Temporal lobe (tissue), 2 donors: ENCODE measurements around the gene PRPF40B. TPM values are rescaled to one million over a fixed set of nuclear protein-coding genes. Genes with fewer than 3 reads are reported as not detected.

Experiments used
- small RNA-seq: library from RNA; depleted of rRNA; stranded (forward); fragments of <200 nt; gene quantifications from one replicate; pipeline ENCODE3, GENCODE V24; 2014; ENCODE audit warnings: low replicate concordance
- total RNA-seq: library from RNA; depleted of rRNA; stranded (reverse); fragments of >200 nt; gene quantifications from one replicate; pipeline ENCODE4 v1.2.3, GENCODE V29; 2014

The PRPF40B gene
- total RNA-seq, 1 donor from 2014 or later = 13.8 TPM

Small RNA genes lying within 50 kb of the gene (small RNA-seq; reads per million reads assigned to genes)
- gene HIGD1AP9 (not detected), gene POLR2KP1 (not detected), gene RNU6-834P (not detected)

Other genes starting within 250 kb of the PRPF40B start
- 3.2 TPM for gene KCNH3, start 84.5 kb upstream of the PRPF40B start, total RNA-seq
- gene MCRS1, start 55.4 kb upstream of the PRPF40B start, total RNA-seq = 26.8 TPM
- not detected for gene FAM186B, start 17.9 kb upstream of the PRPF40B start, total RNA-seq
- gene FMNL3, start 83.8 kb downstream of the PRPF40B start, total RNA-seq = 8.1 TPM
- 180 TPM for gene TMBIM6, start 118.0 kb downstream of the PRPF40B start, total RNA-seq
- gene NCKAP5L, start 204.9 kb downstream of the PRPF40B start, total RNA-seq = 9.3 TPM
- 4.7 TPM for gene BCDIN3D, start 219.5 kb downstream of the PRPF40B start, total RNA-seq